H9 (cell line): ENCODE results near the gene MACIR. TPM values are rescaled to one million over a fixed set of nuclear protein-coding genes. Genes with fewer than 3 reads are reported as not detected.

Source experiments
- DNase-seq: peaks from one replicate; pipeline ENCODE4 v3.0.0-alpha.2; 2017
- H2AFZ ChIP-seq: one replicate; pipeline ENCODE4 v1.6.1; 2013; ENCODE audit warnings: mild to moderate bottlenecking, low read length, control low read depth, moderate library complexity
- H2AK5ac ChIP-seq: 2 replicates; pipeline ENCODE4 v1.6.1; 2013; ENCODE audit warnings: low read length, control low read depth, mixed read lengths; ENCODE audit not compliant: insufficient read length
- H2BK120ac ChIP-seq: one replicate; pipeline ENCODE4 v1.6.1; 2013; ENCODE audit warnings: low read depth, mild to moderate bottlenecking, low read length, control low read depth, inconsistent platforms; ENCODE audit not compliant: poor library complexity, severe bottlenecking
- H2BK12ac ChIP-seq: 2 replicates; pipeline ENCODE4 v1.6.1; 2013; ENCODE audit warnings: low read length, control low read depth, mixed read lengths, low read depth; ENCODE audit not compliant: insufficient read length
- H2BK15ac ChIP-seq: 2 replicates; pipeline ENCODE4 v1.6.1; 2013; ENCODE audit warnings: low read depth, low read length, control low read depth
- H2BK20ac ChIP-seq: one replicate; pipeline ENCODE4 v1.6.1; 2013; ENCODE audit warnings: low read depth, mild to moderate bottlenecking, low read length, control low read depth, inconsistent platforms; ENCODE audit not compliant: poor library complexity, severe bottlenecking
- H2BK5ac ChIP-seq: 2 replicates; pipeline ENCODE4 v1.6.1; 2013; ENCODE audit warnings: low read length, control low read depth, mixed read lengths; ENCODE audit not compliant: insufficient read length
- H3K14ac ChIP-seq: 2 replicates; pipeline ENCODE4 v1.6.1; 2013; ENCODE audit warnings: low read length, control low read depth; ENCODE audit not compliant: insufficient read depth
- H3K18ac ChIP-seq: 2 replicates; pipeline ENCODE4 v1.6.1; 2013; ENCODE audit warnings: low read depth, mild to moderate bottlenecking, mixed read lengths, low read length, control low read depth; ENCODE audit not compliant: insufficient read length
- H3K23ac ChIP-seq: 2 replicates; pipeline ENCODE4 v1.6.1; 2013; ENCODE audit warnings: low read length, control low read depth, mixed read lengths, low read depth; ENCODE audit not compliant: insufficient read length
- H3K23me2 ChIP-seq: 2 replicates; pipeline ENCODE4 v1.6.1; 2013; ENCODE audit warnings: low read depth, mild to moderate bottlenecking, mixed read lengths, low read length, control low read depth; ENCODE audit not compliant: insufficient read length, poor library complexity, severe bottlenecking
- H3K27ac ChIP-seq: 2 replicates; pipeline ENCODE4 v1.5.1; 2013; ENCODE audit warnings: low read length, control low read depth, mixed read lengths, low read depth; ENCODE audit not compliant: insufficient read length
- H3K27me3 ChIP-seq: 2 replicates; pipeline ENCODE4 v1.6.1; 2013; ENCODE audit warnings: low read length, control low read depth, inconsistent platforms; ENCODE audit not compliant: insufficient read depth
- H3K4ac ChIP-seq: 2 replicates; pipeline ENCODE4 v1.6.1; 2013; ENCODE audit warnings: low read depth, mild to moderate bottlenecking, control low read depth, inconsistent platforms, low read length, moderate library complexity
- H3K4me1 ChIP-seq: 2 replicates; pipeline ENCODE4 v1.6.1; 2013; ENCODE audit warnings: low read length, control low read depth, inconsistent platforms; ENCODE audit not compliant: insufficient read depth
- H3K4me2 ChIP-seq: 2 replicates; pipeline ENCODE4 v1.6.1; 2013; ENCODE audit warnings: low read length, control low read depth, mixed read lengths; ENCODE audit not compliant: insufficient read length, insufficient read depth
- H3K56ac ChIP-seq: 2 replicates; pipeline ENCODE4 v1.6.1; 2013; ENCODE audit warnings: low read depth, mild to moderate bottlenecking, mixed read lengths, low read length, control low read depth; ENCODE audit not compliant: insufficient read length
- H3K79me1 ChIP-seq: 2 replicates; pipeline ENCODE4 v1.6.1; 2013; ENCODE audit warnings: low read depth, mild to moderate bottlenecking, moderate library complexity, low read length, control low read depth, inconsistent platforms; ENCODE audit not compliant: insufficient read depth, poor library complexity, severe bottlenecking
- H3K79me2 ChIP-seq: 2 replicates; pipeline ENCODE4 v1.6.1; 2013; ENCODE audit warnings: low read length, control low read depth, inconsistent platforms; ENCODE audit not compliant: insufficient read depth
- H3K9ac ChIP-seq: 2 replicates; pipeline ENCODE4 v1.6.1; 2013; ENCODE audit warnings: low read length, control low read depth, mixed read lengths; ENCODE audit not compliant: insufficient read length; ENCODE audit errors: extremely low read depth
- H3K9me3 ChIP-seq: one replicate; pipeline ENCODE4 v1.6.1; 2013; ENCODE audit warnings: low read depth, low read length, inconsistent platforms; ENCODE audit not compliant: control insufficient read depth
- H3T11ph ChIP-seq: one replicate; pipeline ENCODE4 v1.6.1; 2013; ENCODE audit warnings: mild to moderate bottlenecking, low read length, control low read depth, inconsistent platforms
- H4K20me1 ChIP-seq: one replicate; pipeline ENCODE4 v1.6.1; 2013; ENCODE audit not compliant: control insufficient read depth, insufficient read length, insufficient read depth
- H4K5ac ChIP-seq: 2 replicates; pipeline ENCODE4 v1.6.1; 2013; ENCODE audit warnings: low read depth, mild to moderate bottlenecking, mixed read lengths, low read length, control low read depth; ENCODE audit not compliant: insufficient read length
- H4K8ac ChIP-seq: replicated peaks from 2 replicates; pipeline ENCODE4 v1.6.1; 2013; ENCODE audit warnings: low read length, control low read depth, mixed read lengths, low read depth; ENCODE audit not compliant: insufficient read length
- H4K91ac ChIP-seq: 2 replicates; pipeline ENCODE4 v1.6.1; 2013; ENCODE audit warnings: low read depth, mild to moderate bottlenecking, moderate library complexity, mixed read lengths, low read length, control low read depth; ENCODE audit not compliant: insufficient read length
- H3K27ac Mint-ChIP-seq, 3 experiments: 2 replicates in 2 of 3; 3 replicates in 1 of 3; pipeline ENCODE4 v1.8.0; 2020 to 2021; ENCODE audit warnings: mixed read lengths in 3 of 3, mild to moderate bottlenecking in 1 of 3, moderate library complexity in 1 of 3
- H3K27me3 Mint-ChIP-seq: 2 replicates; pipeline ENCODE4 v1.8.0; 2021; ENCODE audit warnings: low read depth, mild to moderate bottlenecking, moderate library complexity, mixed read lengths
- H3K36me3 Mint-ChIP-seq, 3 experiments: 2 replicates in 2 of 3; 3 replicates in 1 of 3; pipeline ENCODE4 v1.8.0; 2020 to 2021; ENCODE audit warnings: low read depth in 3 of 3, mixed read lengths in 3 of 3; ENCODE audit not compliant: insufficient read depth in 1 of 3
- H3K4me1 Mint-ChIP-seq, 2 experiments: 2 replicates each; pipeline ENCODE4 v1.8.0; 2020; ENCODE audit warnings: mixed read lengths in 2 of 2
- H3K4me3 Mint-ChIP-seq, 2 experiments: 2 replicates in 1 of 2; 3 replicates in 1 of 2; pipeline ENCODE4 v1.8.0; 2020 to 2021; ENCODE audit warnings: mild to moderate bottlenecking in 2 of 2, mixed read lengths in 2 of 2, moderate library complexity in 1 of 2
- H3K9me3 Mint-ChIP-seq, 2 experiments: 2 replicates in 1 of 2; 3 replicates in 1 of 2; pipeline ENCODE4 v1.8.0; 2020; ENCODE audit warnings: mild to moderate bottlenecking in 2 of 2, mixed read lengths in 2 of 2, moderate library complexity in 1 of 2
- WGBS: extraction: QIAGEN DNeasy Blood & Tissue Kit; methylation state at CpG from one replicate; pipeline ENCODE4 v1.1.7; 2013; ENCODE audit warnings: missing lambda C conversion rate, low lambda C conversion rate, mixed read lengths; ENCODE audit not compliant: insufficient read length; ENCODE audit errors: extremely low coverage; 5-methylcytosine and 5-hydroxymethylcytosine counted together
- total RNA-seq: library from RNA; stranded (reverse); gene quantifications from 2 replicates; pipeline ENCODE4 v1.2.1, GENCODE V29; 2021
- TF ChIP-seq, protein P1 (sequence below): fragments of 200-600 bp; sonication (generic); conservative IDR thresholded peaks from 3 replicates; pipeline ENCODE4 v1.8.0; 2021; ENCODE audit warnings: antibody characterized with exemption, mild to moderate bottlenecking

The MACIR gene
- total RNA-seq, 1 experiment from 2014 or later: 11.7 TPM

DNA sequence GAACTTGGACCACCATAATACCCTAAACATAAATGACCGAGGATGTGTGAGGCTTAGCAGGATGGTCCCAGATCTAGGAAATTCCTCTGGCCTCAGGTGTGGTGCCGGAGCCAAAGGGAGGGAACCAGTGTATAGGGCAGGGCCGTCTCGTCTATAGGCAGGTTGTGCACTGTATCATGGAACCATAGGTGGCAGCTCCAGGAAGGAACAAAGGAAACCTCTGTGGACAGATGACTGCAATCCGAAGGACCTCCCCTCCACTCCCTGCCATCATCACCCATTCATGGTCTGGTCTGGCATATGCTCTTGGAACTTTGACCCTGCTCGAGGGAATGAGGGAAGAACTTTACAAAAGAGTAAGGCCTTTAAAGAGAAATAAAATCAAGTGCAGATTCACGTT is 2.9 kb upstream of the MACIR start:
- no peaks in the 10 kb centered on the region for H3K36me3 Mint-ChIP-seq
- Histone ChIP-seq H2BK120ac (no peak overlapping the region), H3K4ac (no peak overlapping the region), H4K91ac (no peak overlapping the region), H2AK5ac (no peak overlapping the region), H2BK20ac (no peak overlapping the region), H3K9me3 (no peaks in the 10 kb centered on the region), H4K8ac (no peak overlapping the region), H3T11ph (no peak overlapping the region), H3K79me1 (no peaks in the 10 kb centered on the region), H3K9ac (no peak overlapping the region), H3K56ac (no peak overlapping the region), H3K23ac (no peak overlapping the region), H3K14ac (no peak overlapping the region), H3K23me2 (no peaks in the 10 kb centered on the region), H3K4me1 (no peaks in the 10 kb centered on the region), H2BK5ac (no peak overlapping the region), H2BK12ac (no peak overlapping the region), H4K20me1 (no peaks in the 10 kb centered on the region), H3K79me2 (no peaks in the 10 kb centered on the region; the same call in 1 of the 2 replicates), H3K4me2 (no peak overlapping the region), H4K5ac (no peak overlapping the region), H3K27ac (no peak overlapping the region), H3K27me3 (no peaks in the 10 kb centered on the region), H2AFZ (no peak overlapping the region), H2BK15ac (no peak overlapping the region), H3K18ac (no peak overlapping the region)
- no peak overlapping the region for H3K27ac Mint-ChIP-seq
- no peaks in the 10 kb centered on the region for H3K27me3 Mint-ChIP-seq
- TF ChIP-seq, protein P1, sequence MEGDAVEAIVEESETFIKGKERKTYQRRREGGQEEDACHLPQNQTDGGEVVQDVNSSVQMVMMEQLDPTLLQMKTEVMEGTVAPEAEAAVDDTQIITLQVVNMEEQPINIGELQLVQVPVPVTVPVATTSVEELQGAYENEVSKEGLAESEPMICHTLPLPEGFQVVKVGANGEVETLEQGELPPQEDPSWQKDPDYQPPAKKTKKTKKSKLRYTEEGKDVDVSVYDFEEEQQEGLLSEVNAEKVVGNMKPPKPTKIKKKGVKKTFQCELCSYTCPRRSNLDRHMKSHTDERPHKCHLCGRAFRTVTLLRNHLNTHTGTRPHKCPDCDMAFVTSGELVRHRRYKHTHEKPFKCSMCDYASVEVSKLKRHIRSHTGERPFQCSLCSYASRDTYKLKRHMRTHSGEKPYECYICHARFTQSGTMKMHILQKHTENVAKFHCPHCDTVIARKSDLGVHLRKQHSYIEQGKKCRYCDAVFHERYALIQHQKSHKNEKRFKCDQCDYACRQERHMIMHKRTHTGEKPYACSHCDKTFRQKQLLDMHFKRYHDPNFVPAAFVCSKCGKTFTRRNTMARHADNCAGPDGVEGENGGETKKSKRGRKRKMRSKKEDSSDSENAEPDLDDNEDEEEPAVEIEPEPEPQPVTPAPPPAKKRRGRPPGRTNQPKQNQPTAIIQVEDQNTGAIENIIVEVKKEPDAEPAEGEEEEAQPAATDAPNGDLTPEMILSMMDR: no peak
- no peak overlapping the region for H3K4me3 Mint-ChIP-seq
- WGBS: no CpG with 5 or more reads among the region's 7 CpGs
- DNase-seq: no peak
- H3K4me1 Mint-ChIP-seq: peaks cover 9 to 10% of the 10 kb centered on the region in 2 experiments
- peaks cover 0 to 2% of the 10 kb centered on the region in 2 experiments; a peak in 2 of 5 replicates for H3K9me3 Mint-ChIP-seq
